CD4-positive, alpha-beta memory T cell (primary cell): ENCODE data around the gene CSHL1. TPM values are rescaled to one million over a fixed set of nuclear protein-coding genes. Genes with fewer than 3 reads are reported as not detected.
"Not testable (repeated sequence)": the region's sequence is repeated elsewhere in the genome, so short reads cannot be mapped to it uniquely, and the experiment has no call there.

ENCODE experiments used
- CTCF ChIA-PET: fragments of 350-600 bp; sonication (Branson Sonifier 250); formaldehyde crosslinking; loops from one replicate; lab custom pipeline; 2021; ENCODE audit warnings: inconsistent platforms; ENCODE audit not compliant: partially characterized antibody; lab: Charles Lee
- POLR2A ChIA-PET: fragments of 350-600 bp; sonication (Branson Sonifier 250); formaldehyde crosslinking; loops from one replicate; lab custom pipeline; 2021; ENCODE audit not compliant: partially characterized antibody; lab: Charles Lee
- DNase-seq, 5 donors: peaks; one replicate each; pipeline versions ENCODE4 v3.0.0 to v3.0.0-alpha.2; 2020 to 2022; ENCODE audit warnings: mixed read lengths in 1 of 5
- H3K27ac ChIP-seq: one replicate; pipeline ENCODE4 v1.7.0; 2013; ENCODE audit warnings: low read depth, low read length
- H3K27me3 ChIP-seq: 2 replicates; pipeline ENCODE4 v1.7.0; 2013; ENCODE audit warnings: mild to moderate bottlenecking, low read length, moderate library complexity; ENCODE audit not compliant: insufficient read depth
- H3K36me3 ChIP-seq: 2 replicates; pipeline ENCODE4 v1.7.0; 2013; ENCODE audit warnings: mild to moderate bottlenecking, low read length, moderate library complexity; ENCODE audit not compliant: insufficient read depth
- H3K4me1 ChIP-seq: 2 replicates; pipeline ENCODE4 v1.7.0; 2013; ENCODE audit warnings: mild to moderate bottlenecking, low read length, moderate library complexity; ENCODE audit not compliant: insufficient read depth
- H3K4me3 ChIP-seq, 2 donors: one replicate each; pipeline ENCODE4 v1.7.0; 2013; ENCODE audit warnings: low read length in 2 of 2, mild to moderate bottlenecking in 1 of 2
- H3K9me3 ChIP-seq, 2 donors: one replicate each; pipeline ENCODE4 v1.7.0; 2013; ENCODE audit warnings: low read length in 2 of 2, control low read depth in 1 of 2; ENCODE audit not compliant: control insufficient read depth in 1 of 2
- H3K27ac Mint-ChIP-seq, 7 donors: one replicate each; pipeline ENCODE4 v1.8.0; 2020 to 2021; ENCODE audit warnings: mixed read lengths in 7 of 7, mild to moderate bottlenecking in 6 of 7, inconsistent platforms in 3 of 7, moderate library complexity in 3 of 7
- H3K27me3 Mint-ChIP-seq, 2 donors: one replicate each; pipeline ENCODE4 v1.8.0; 2020 to 2021; ENCODE audit warnings: mixed read lengths in 2 of 2
- H3K36me3 Mint-ChIP-seq, 2 donors: one replicate each; pipeline ENCODE4 v1.8.0; 2020 to 2021; ENCODE audit warnings: mixed read lengths in 2 of 2, inconsistent platforms in 1 of 2, mild to moderate bottlenecking in 1 of 2
- H3K4me1 Mint-ChIP-seq, 4 donors: one replicate each; pipeline ENCODE4 v1.8.0; 2020 to 2021; ENCODE audit warnings: mixed read lengths in 4 of 4, mild to moderate bottlenecking in 1 of 4
- H3K4me3 Mint-ChIP-seq, 8 donors: one replicate each; pipeline ENCODE4 v1.8.0; 2020 to 2021; ENCODE audit warnings: mixed read lengths in 8 of 8, mild to moderate bottlenecking in 7 of 8, moderate library complexity in 6 of 8, inconsistent platforms in 3 of 8
- H3K9me3 Mint-ChIP-seq, 8 donors: one replicate each; pipeline ENCODE4 v1.8.0; 2020 to 2021; ENCODE audit warnings: mixed read lengths in 8 of 8, mild to moderate bottlenecking in 5 of 8, inconsistent platforms in 3 of 8, moderate library complexity in 1 of 8
- intact Hi-C: fragments of 100-400 bp; cut with micrococcal nuclease; formaldehyde crosslinking; loops from one replicate; pipeline ENCODE4 v1.15.1; 2023
- polyA plus RNA-seq, 2 donors: library from polyadenylated mRNA; unstranded; fragments of 300-500 nt; fragmentation: Illumina TruSeq; gene quantifications; one replicate each; pipeline ENCODE4 v1.2.3, GENCODE V29; 2021
- total RNA-seq, 2 experiments: library from RNA; stranded (reverse); gene quantifications; one replicate each; pipeline ENCODE4 v1.2.3, GENCODE V29; 2021

The CSHL1 gene
- total and polyA plus RNA-seq, 4 experiments from 2014 or later = not detected

DNA sequence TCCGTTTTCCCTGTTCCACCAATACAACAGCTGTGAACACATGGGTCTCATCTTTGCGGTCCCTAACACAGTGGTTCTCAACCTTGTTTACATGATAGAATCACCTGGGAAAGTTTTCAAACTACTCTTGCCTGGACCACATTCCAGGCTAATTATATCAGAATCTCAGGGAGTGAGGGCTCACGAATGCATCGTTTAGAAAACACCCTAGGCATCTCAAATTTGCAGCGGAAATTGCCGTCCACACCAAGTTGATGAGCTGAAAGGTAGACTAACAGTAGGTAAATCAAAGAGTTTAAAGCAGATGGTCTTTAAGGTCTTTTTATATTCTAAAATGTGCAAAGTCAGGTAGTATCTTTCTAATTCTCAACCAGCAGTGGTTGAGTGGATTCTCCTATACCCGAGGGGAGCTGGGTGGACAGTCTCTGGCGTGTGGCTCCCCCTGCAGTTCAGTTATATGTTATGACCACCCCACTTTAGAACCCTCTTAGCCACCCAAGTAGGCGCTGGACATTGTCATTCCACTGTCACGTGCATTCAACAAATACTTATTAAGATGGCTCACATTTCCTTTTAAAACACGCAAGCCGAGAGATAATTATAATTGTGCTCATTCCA lies 3.8 kb downstream of the CSHL1 start:
- H3K9me3 ChIP-seq, H3K27me3 Mint-ChIP-seq, H3K4me3 ChIP-seq, H3K36me3 Mint-ChIP-seq, H3K4me3 Mint-ChIP-seq, H3K27ac Mint-ChIP-seq, H3K27me3 ChIP-seq, H3K27ac ChIP-seq, POLR2A ChIA-PET, H3K4me1 ChIP-seq, intact Hi-C loops, H3K4me1 Mint-ChIP-seq, H3K36me3 ChIP-seq, H3K9me3 Mint-ChIP-seq, DNase-seq: not testable (repeated sequence)
- CTCF ChIA-PET = interaction anchor here (1.2 to 1.6 kb wide), 6 partner anchors 12 to 227 kb away, joined by 3 to 7 read pairs (median 4); no protein-coding TSS in a partner anchor

DNA sequence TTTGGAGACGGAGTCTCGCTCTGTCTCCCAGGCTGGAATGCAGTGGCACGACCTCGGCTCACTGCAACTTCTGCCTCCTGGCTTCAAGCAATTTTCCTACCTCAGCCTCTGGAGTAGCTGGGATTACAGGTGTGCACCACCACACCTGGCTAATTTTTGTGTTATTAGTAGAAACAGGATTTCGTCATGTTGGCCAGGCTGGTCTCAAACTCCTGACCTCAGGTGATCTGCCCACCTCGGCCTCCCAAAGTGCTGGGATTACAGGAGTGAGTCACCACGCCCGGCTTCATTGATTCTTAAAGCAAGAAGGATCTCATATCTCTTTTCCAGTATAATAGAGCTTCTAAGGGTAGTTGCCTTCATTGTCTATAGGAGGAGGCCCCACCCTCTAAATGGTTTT lies 6.3 kb downstream of the CSHL1 start:
- H3K4me1 Mint-ChIP-seq, H3K27ac ChIP-seq, H3K9me3 Mint-ChIP-seq, H3K27ac Mint-ChIP-seq, H3K36me3 Mint-ChIP-seq, intact Hi-C loops, H3K36me3 ChIP-seq, H3K27me3 ChIP-seq, H3K4me3 ChIP-seq, H3K4me3 Mint-ChIP-seq, DNase-seq, H3K4me1 ChIP-seq, H3K27me3 Mint-ChIP-seq, H3K9me3 ChIP-seq: not testable (repeated sequence)
- ChIA-PET POLR2A (interaction anchor here (2.3 kb wide), 1 partner anchor 241 kb away, joined by 7 read pairs; no protein-coding TSS in a partner anchor), CTCF (interaction anchor here (0.7 to 4.4 kb wide), 18 partner anchors 14 to 1169 kb away, joined by 3 to 40 read pairs (median 4); partner anchors contain the start of gene GH1)

DNA sequence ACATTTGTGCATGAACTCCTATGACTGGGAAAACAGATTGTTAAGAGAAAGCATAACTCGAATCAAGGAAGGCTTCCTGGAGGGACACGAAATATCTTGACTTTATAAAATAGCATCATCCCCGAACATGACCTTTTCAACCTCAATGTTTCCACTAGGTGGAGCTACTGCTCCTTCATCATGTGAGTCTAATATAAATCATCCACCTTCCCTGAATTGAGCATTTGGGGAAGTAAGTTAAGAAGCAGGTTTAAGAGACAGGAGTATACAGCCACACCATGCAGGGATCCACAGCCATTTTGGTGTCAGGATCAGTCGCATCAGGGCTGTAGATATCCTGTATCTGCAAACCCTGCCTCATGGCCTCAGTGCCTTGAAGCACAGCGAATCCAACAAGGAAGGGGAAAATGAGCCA lies 7.3 kb downstream of the CSHL1 start:
- H3K4me3 ChIP-seq, H3K4me3 Mint-ChIP-seq, H3K36me3 ChIP-seq, H3K27me3 Mint-ChIP-seq, H3K4me1 ChIP-seq, H3K9me3 ChIP-seq, H3K9me3 Mint-ChIP-seq, H3K27me3 ChIP-seq, intact Hi-C loops, H3K36me3 Mint-ChIP-seq, H3K27ac ChIP-seq: not testable (repeated sequence)
- ChIA-PET CTCF (interaction anchor here (0.9 to 4.4 kb wide), 12 partner anchors 8 to 378 kb away, joined by 3 to 40 read pairs (median 4); no protein-coding TSS in a partner anchor), POLR2A (interaction anchor here (2.3 kb wide), 1 partner anchor 242 kb away, joined by 7 read pairs; no protein-coding TSS in a partner anchor)
- peaks cover 3 to 12% (median 4%) of the 10 kb centered on the region in 4 donors for H3K4me1 Mint-ChIP-seq
- H3K27ac Mint-ChIP-seq = peak overlapping the region in 4 of 7 donors; percentile 47 to 80 (median 70)
- peak; percentile 30 to 62 (median 51) for DNase-seq

DNA sequence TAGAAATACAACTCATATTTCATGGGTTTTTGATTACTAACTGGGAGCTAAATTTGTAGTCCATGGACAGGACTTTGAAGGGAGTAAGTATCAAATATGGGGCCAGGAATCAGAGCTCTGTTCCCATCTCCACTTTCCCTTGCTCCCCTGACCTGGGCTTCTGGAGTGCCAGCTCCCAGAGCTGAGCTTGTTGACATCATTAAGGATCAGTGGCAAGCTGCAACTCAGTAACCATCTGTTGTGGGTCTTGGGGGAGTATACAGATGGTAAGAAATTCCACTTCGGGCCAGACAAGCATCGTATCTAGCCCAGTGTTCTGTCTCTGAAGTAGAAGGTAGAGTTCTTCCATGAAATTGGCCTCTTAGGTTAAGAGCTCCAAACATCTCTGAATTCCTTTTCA lies 9.1 kb downstream of the CSHL1 start:
- DNase-seq, H3K27ac Mint-ChIP-seq, H3K27me3 Mint-ChIP-seq, H3K27me3 ChIP-seq, H3K9me3 Mint-ChIP-seq, intact Hi-C loops, POLR2A ChIA-PET, H3K36me3 ChIP-seq, H3K4me1 ChIP-seq, H3K9me3 ChIP-seq, H3K4me3 Mint-ChIP-seq, H3K4me3 ChIP-seq, H3K27ac ChIP-seq, H3K36me3 Mint-ChIP-seq: not testable (repeated sequence)
- CTCF ChIA-PET = interaction anchor here (0.9 to 4.4 kb wide), 14 partner anchors 10 to 510 kb away, joined by 3 to 40 read pairs (median 6); partner anchors contain the start of gene GH1
- peaks cover 3 to 12% (median 4%) of the 10 kb centered on the region in 4 donors for H3K4me1 Mint-ChIP-seq

DNA sequence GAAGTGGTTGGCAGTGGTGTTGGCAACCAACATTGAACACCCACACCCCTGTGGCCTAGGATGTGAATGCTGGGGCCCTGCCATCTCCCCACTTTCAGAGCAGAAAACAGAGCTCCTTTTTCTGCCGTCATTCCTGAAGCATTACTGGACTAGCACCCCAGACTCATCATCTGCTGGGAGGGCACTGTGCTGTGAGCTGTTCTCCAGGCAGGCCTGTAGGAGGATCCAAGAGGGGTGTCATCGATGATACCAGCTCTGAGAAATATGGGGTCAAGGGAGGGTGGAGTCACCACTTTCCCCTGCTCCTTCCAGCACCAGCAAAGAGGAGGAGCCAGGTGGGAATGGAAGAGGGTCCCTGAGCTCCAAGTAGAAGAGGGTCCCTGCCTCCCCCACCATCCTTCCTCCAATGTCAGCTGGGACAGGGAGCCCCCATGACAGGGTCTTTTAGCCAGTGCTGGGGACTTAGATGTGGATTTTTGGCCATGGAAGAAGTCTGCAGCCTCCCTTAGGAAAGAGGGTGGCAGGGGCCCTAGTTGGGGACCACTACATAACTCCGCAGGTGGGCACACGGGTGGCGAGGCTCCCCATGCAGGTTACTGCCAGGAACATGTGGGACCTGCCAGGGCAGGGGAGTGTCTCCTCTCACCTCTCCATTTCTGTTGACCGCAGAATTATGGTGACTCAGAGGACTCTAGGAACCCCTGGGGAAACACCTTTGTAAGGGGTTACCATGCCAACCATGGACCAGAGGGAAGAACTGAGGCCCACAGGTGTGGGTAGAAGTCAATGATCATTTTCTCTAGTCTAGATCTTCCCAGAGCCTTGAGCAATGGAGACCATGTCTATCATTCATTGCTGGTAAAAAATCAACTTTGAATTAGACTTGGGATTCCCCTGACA lies 11.9 kb downstream of the CSHL1 start:
- H3K4me3 ChIP-seq, H3K27ac ChIP-seq, H3K27me3 ChIP-seq, H3K9me3 ChIP-seq, H3K36me3 ChIP-seq, H3K4me3 Mint-ChIP-seq, H3K4me1 ChIP-seq, H3K36me3 Mint-ChIP-seq, intact Hi-C loops, H3K9me3 Mint-ChIP-seq, POLR2A ChIA-PET, H3K27me3 Mint-ChIP-seq: not testable (repeated sequence)
- CTCF ChIA-PET = interaction anchor here (1.1 kb wide), 1 partner anchor 17 kb away, joined by 4 read pairs; no protein-coding TSS in a partner anchor
- peak overlapping the region in 1 of 7 donors; percentile 46 for H3K27ac Mint-ChIP-seq
- H3K4me1 Mint-ChIP-seq = peaks cover 3 to 12% (median 4%) of the 10 kb centered on the region in 4 donors
- peak; percentile 27 to 83 (median 32) for DNase-seq

DNA sequence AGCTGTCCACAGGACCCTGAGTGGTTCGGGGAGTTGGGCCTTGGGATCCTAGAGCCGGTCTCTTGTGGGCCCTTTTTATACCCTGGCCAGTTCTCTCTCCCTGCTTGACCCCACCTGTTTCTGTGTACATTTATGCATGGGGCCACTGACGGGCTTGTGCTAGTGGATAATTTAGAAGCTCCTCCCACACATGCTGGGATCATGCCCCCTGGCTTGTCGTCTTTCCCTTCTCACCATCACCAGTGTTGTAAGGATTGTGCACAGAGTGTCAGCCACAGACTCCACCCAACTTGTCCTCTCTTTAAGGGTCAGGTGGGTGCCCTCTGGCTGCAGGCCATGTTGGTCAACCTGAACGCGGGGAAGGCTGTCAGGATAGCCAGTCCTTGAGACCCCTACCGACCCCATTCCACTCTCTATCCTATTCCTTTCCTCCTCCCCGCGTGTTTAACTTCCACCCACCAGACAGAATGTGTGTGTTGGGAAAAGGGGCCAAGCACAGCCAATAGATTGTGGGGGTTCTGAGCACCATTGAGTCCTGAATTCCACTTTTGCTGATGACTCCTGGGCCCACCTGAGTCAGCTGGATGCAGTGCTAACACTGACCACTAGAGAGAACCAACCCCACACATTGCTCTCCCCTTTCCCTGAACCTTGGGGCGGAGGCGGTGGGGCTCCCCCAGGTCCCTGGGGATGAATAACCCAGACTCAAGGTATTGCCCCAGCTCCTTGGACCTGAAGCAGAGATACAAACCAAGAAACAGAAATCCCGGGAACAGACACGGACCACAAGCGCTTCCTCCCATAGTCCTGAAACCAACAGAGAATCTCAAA lies 14.3 kb downstream of the CSHL1 start, which contains the start of gene CSH1:
Gene CSH1, minus strand, starts transcription at position 51 of the 831 bp plus-strand sequence. CDS start 63 bp downstream, outside the sequence.
- H3K27me3 Mint-ChIP-seq, CTCF ChIA-PET, DNase-seq, H3K36me3 ChIP-seq, H3K27ac ChIP-seq, POLR2A ChIA-PET, H3K4me1 ChIP-seq, H3K9me3 ChIP-seq, H3K4me3 ChIP-seq, H3K27ac Mint-ChIP-seq, H3K4me3 Mint-ChIP-seq, H3K4me1 Mint-ChIP-seq, H3K27me3 ChIP-seq, H3K36me3 Mint-ChIP-seq, intact Hi-C loops, H3K9me3 Mint-ChIP-seq: not testable (repeated sequence)
